Fibroblast of mammary gland (primary cell): Measurements from ENCODE around the gene CERCAM.
"Not testable (repeated sequence)": the region's sequence is repeated elsewhere in the genome, so short reads cannot be mapped to it uniquely, and the experiment has no call there.

Experiments
- DNase-seq: peaks from one replicate; pipeline ENCODE4 v3.0.0-alpha.2; 2010; ENCODE audit warnings: low read depth
- H3K4me3 ChIP-seq: 2 replicates; pipeline ENCODE4 v1.5.1; 2011; ENCODE audit warnings: low read depth, mild to moderate bottlenecking, low read length, moderate library complexity; ENCODE audit not compliant: control insufficient read depth
- CTCF ChIP-seq: conservative IDR thresholded peaks from 2 replicates; pipeline ENCODE4 v1.5.1; 2011; ENCODE audit warnings: low read depth, low read length, inconsistent platforms; ENCODE audit not compliant: control insufficient read depth, insufficient read depth

The CERCAM gene

GRCh38 chr9:128438343-128439109, 17.9 kb downstream of the CERCAM start:
- peak; percentile 96 for TF ChIP-seq CTCF
- peak; percentile 80 for DNase-seq
- no peak overlapping the region for H3K4me3 ChIP-seq

GRCh38 chr9:128439273-128439672, 18.6 kb downstream of the CERCAM start:
- TF ChIP-seq CTCF: no peak
- H3K4me3 ChIP-seq: no peak overlapping the region
- no peak for DNase-seq

- no peak for DNase-seq
- no peak overlapping the region for H3K4me3 ChIP-seq
- TF ChIP-seq CTCF: no peak
Observed at GRCh38 chr9:128442150-128442549, 21.5 kb downstream of the CERCAM start.

GRCh38 chr9:128446505-128446904, 25.8 kb downstream of the CERCAM start:
- H3K4me3 ChIP-seq, DNase-seq: not testable (repeated sequence)

GRCh38 chr9:128448746-128449145, 28.1 kb downstream of the CERCAM start:
- H3K4me3 ChIP-seq: no peak overlapping the region
- no peak for TF ChIP-seq CTCF
- DNase-seq: no peak

GRCh38 chr9:128454991-128455390, 34.3 kb downstream of the CERCAM start:
- H3K4me3 ChIP-seq: no peak overlapping the region
- TF ChIP-seq CTCF: no peak
- no peak for DNase-seq

- no peak for TF ChIP-seq CTCF
- H3K4me3 ChIP-seq: peak within 1 kb of the TSS; percentile 75
Observed at GRCh38 chr9:128455849-128456612, 35.4 kb downstream of the CERCAM start, which contains the start of gene ODF2. ODF2 (plus strand) TSS chr9:128456006; CDS start chr9:128456092, 86 bp downstream.

More at GRCh38 chr9:128455849-128456612, 35.4 kb downstream of the CERCAM start, which contains the start of gene ODF2:
- peak; percentile 91 for DNase-seq
